Neural crest cell (in vitro differentiated cells): ENCODE results near the gene COL2A1. TPM values are rescaled to one million over a fixed set of nuclear protein-coding genes. Genes with fewer than 3 reads are reported as not detected.

Experiments used
- DNase-seq: peaks from one replicate; pipeline ENCODE4 v3.0.0; 2021; ENCODE audit warnings: low read depth, mixed read lengths, low spot score
- H3K27ac Mint-ChIP-seq: one replicate; pipeline ENCODE4 v1.8.0; 2021; ENCODE audit warnings: mild to moderate bottlenecking, mixed read lengths; ENCODE audit not compliant: unreplicated experiment
- H3K27me3 Mint-ChIP-seq: 2 replicates; pipeline ENCODE4 v1.8.0; 2021; ENCODE audit warnings: low read depth, mild to moderate bottlenecking, mixed read lengths
- H3K36me3 Mint-ChIP-seq: 2 replicates; pipeline ENCODE4 v1.8.0; 2021; ENCODE audit warnings: low read depth, mild to moderate bottlenecking, mixed read lengths
- H3K4me1 Mint-ChIP-seq: 2 replicates; pipeline ENCODE4 v1.8.0; 2021; ENCODE audit warnings: mixed read lengths
- H3K4me3 Mint-ChIP-seq: one replicate; pipeline ENCODE4 v1.8.0; 2021; ENCODE audit warnings: mild to moderate bottlenecking, mixed read lengths
- H3K9me3 Mint-ChIP-seq: 2 replicates; pipeline ENCODE4 v1.8.0; 2021; ENCODE audit warnings: mixed read lengths
- total RNA-seq: library from RNA; stranded (reverse); gene quantifications from 2 replicates; pipeline ENCODE4 v1.2.1, GENCODE V29; 2021
- TF ChIP-seq, protein P1 (sequence below): fragments of 200-600 bp; sonication (generic); conservative IDR thresholded peaks from 2 replicates; pipeline ENCODE4 v1.5.0; 2021; ENCODE audit warnings: antibody characterized with exemption, mild to moderate bottlenecking

COL2A1 gene
- total RNA-seq, 1 donor from 2014 or later = 386 TPM

DNA sequence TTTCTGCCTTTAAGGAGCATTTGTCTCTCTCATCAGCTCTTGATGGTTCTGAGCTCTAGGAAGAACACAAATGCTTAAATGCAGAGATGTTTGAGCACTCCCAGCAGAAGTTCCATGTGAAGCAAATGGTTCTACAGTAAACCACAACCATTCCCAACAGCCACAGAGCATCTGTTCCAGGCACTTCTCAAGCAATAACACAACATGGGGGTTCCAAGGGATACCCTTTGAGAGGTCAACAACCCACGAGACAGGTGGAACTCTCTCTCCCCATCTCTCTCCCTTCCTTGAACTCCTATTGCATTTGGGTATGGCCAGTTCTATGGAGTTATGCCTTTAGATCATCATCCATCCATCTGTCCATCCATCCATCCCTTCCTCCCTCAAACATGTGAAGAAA lies 5.2 kb upstream of the COL2A1 start:
- H3K4me3 Mint-ChIP-seq = peak overlapping the region; percentile 12
- H3K4me1 Mint-ChIP-seq = peaks cover 24% of the 10 kb centered on the region
- TF ChIP-seq, protein P1, sequence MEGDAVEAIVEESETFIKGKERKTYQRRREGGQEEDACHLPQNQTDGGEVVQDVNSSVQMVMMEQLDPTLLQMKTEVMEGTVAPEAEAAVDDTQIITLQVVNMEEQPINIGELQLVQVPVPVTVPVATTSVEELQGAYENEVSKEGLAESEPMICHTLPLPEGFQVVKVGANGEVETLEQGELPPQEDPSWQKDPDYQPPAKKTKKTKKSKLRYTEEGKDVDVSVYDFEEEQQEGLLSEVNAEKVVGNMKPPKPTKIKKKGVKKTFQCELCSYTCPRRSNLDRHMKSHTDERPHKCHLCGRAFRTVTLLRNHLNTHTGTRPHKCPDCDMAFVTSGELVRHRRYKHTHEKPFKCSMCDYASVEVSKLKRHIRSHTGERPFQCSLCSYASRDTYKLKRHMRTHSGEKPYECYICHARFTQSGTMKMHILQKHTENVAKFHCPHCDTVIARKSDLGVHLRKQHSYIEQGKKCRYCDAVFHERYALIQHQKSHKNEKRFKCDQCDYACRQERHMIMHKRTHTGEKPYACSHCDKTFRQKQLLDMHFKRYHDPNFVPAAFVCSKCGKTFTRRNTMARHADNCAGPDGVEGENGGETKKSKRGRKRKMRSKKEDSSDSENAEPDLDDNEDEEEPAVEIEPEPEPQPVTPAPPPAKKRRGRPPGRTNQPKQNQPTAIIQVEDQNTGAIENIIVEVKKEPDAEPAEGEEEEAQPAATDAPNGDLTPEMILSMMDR = no peak
- no peaks in the 10 kb centered on the region for H3K9me3 Mint-ChIP-seq
- no peak overlapping the region for H3K27ac Mint-ChIP-seq
- peaks cover 64% of the 10 kb centered on the region for H3K27me3 Mint-ChIP-seq
- no peaks in the 10 kb centered on the region for H3K36me3 Mint-ChIP-seq
- no peak for DNase-seq

DNA sequence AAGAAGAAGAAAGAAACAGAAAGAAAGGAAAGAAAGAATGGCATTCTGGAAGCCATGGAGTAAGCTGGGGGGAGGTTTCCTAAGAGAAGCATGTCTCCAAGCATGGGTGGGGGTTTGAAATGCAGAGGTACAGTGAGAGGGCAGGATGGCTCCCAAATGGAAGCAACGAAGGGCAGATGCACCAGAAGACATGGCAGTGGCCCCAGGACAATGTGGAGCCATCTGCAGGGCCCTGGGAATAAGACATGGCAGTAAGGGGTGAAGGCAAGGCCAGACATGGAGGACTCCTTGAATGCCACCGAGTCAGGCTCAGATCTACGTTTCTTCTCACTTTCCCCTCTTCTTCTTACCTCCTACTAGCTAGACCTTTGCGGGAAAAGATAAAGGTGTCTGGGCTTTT lies 4.7 kb upstream of the COL2A1 start:
- Mint-ChIP-seq H3K9me3 (no peaks in the 10 kb centered on the region), H3K27me3 (peaks cover 63% of the 10 kb centered on the region), H3K4me3 (no peak overlapping the region), H3K27ac (no peak overlapping the region), H3K4me1 (peaks cover 24% of the 10 kb centered on the region), H3K36me3 (no peaks in the 10 kb centered on the region)
- no peak for DNase-seq
- TF ChIP-seq, protein P1 = no peak

DNA sequence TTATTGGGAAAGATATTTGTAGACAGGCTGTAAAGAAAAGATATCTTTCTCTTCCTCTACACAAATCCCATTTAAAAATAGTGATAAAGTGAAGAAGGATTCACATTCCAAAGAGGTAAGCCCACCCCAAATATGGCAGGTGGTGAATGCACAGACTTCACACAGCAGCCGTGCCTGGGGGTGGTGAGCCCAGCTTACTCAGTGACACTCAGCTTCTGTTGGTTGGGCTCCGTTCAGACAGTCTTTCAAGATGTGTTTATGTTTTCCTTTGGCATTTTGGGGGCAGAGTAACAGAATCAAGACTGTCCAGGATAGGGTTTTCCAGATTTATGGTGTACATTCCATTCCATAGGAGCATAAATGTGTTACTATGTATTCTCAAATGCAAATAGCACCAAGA lies 4.1 kb upstream of the COL2A1 start:
- DNase-seq = no peak
- TF ChIP-seq, protein P1 = no peak
- Mint-ChIP-seq H3K4me3 (no peak overlapping the region), H3K27me3 (peaks cover 64% of the 10 kb centered on the region), H3K4me1 (peaks cover 29% of the 10 kb centered on the region), H3K9me3 (no peaks in the 10 kb centered on the region), H3K27ac (no peak overlapping the region), H3K36me3 (no peaks in the 10 kb centered on the region)

DNA sequence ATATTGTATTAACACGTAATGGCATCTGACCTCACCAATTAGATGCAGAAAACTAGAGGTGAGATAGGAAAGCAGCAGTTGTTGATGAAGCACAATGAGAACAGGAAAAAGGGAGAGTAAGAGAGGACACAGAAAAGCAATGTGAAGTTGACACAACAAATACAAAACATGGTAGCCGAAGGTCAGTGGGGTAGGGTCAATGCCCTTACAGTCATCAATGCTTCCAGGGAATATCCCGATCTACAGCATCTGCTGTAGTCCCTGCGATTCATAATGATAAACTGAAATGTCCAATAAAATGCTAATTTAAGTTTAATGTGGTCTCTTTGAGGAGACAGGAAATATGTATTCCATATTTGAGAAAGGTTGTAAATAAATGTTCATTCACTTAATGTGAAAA lies 2.9 kb upstream of the COL2A1 start:
- H3K27me3 Mint-ChIP-seq = peaks cover 68% of the 10 kb centered on the region
- no peak for DNase-seq
- H3K4me3 Mint-ChIP-seq = no peak overlapping the region
- peaks cover 41% of the 10 kb centered on the region for H3K4me1 Mint-ChIP-seq
- TF ChIP-seq, protein P1 = no peak
- no peaks in the 10 kb centered on the region for H3K36me3 Mint-ChIP-seq
- H3K9me3 Mint-ChIP-seq = no peaks in the 10 kb centered on the region
- H3K27ac Mint-ChIP-seq = no peak overlapping the region

DNA sequence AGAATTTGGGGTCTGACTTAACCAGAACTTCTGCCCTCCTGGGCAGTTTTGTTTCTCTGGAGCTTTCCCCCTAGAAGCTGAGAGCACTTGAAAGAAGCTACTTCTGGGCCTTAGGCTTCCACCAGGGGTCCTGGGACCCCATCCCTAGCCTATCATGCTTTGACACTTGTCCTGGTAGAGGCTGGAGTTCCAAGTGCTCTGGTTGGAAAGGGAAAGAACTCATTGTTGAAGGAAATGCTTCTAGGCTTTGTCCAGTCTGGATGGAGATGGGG lies 1.4 kb upstream of the COL2A1 start:
- DNase-seq = no peak
- H3K27me3 Mint-ChIP-seq = peaks cover 66% of the 10 kb centered on the region
- no peaks in the 10 kb centered on the region for H3K9me3 Mint-ChIP-seq
- H3K27ac Mint-ChIP-seq = no peak overlapping the region
- TF ChIP-seq, protein P1 = no peak
- H3K4me3 Mint-ChIP-seq = peak overlapping the region; percentile 85
- H3K4me1 Mint-ChIP-seq = peaks cover 49% of the 10 kb centered on the region
- no peaks in the 10 kb centered on the region for H3K36me3 Mint-ChIP-seq
